NK-92 treated with Interleukin-12 subunit alpha and Interleukin-12 subunit beta, amount 100 ng/mL, for 24 hours (cell line): ENCODE measurements around the gene ERBB2.
"Not testable (repeated sequence)": the region's sequence is repeated elsewhere in the genome, so short reads cannot be mapped to it uniquely, and the experiment has no call there.

Experiments
- DNase-seq: peaks from one replicate; lab custom pipeline; 2025; lab: John Stamatoyannopoulos, UW

The ERBB2 gene

DNA sequence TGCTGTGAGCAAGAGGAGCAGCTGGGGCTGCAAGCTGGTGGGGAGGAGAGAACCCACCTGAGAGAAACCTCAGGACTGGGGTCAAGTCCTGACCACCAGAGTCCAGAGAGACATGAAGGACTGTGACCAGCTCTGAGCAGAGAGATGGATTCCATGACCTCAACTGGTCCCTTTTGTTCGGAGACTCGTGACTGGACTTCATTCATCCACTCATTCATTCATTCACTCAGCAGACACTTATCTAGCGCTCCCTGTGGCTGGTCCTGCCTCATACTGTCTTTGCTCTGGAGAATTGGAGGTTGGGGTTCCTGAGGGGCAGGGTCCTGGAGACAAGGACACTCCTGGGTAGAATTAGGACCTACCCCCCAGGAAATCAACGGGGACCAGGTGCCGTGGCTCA, 4.0 kb downstream of the ERBB2 start:
- DNase-seq, result no peak

DNA sequence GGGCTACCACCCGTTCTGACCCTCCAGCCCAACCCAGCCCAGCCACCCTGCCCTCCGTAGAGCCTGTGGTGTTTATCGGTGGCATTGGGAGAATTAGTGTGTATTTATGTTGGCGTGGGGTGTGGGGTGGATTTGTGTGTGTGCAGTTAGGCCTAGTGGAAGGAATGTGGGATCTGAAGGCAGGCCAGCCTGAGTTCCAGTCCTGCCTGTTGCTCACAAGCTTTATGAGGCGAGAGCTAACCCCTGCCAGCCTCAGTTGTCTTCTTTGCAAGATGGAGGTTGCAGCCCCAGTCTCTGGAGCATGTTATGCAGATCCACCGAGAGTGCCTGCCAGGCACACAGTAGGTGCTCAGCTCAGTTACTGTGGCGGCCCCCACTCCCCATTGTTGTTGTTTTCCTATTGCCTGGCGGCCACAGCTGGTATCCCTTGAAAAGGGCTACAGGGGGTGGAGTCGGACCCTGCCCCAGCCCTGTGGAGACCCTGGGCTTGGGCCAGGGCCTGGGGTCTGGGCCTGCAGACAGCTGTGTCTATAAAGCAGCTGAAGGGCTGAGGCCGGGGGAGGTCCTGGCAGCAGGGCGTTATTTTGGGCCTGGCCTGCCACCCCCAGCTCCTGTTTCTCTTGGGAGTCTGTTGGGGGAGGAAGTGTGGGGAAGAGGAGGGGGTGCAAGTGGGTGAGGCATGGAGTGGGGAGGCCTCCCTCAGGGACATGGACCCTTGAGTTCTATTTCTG, 5.1 kb downstream of the ERBB2 start:
- no peak for DNase-seq

DNA sequence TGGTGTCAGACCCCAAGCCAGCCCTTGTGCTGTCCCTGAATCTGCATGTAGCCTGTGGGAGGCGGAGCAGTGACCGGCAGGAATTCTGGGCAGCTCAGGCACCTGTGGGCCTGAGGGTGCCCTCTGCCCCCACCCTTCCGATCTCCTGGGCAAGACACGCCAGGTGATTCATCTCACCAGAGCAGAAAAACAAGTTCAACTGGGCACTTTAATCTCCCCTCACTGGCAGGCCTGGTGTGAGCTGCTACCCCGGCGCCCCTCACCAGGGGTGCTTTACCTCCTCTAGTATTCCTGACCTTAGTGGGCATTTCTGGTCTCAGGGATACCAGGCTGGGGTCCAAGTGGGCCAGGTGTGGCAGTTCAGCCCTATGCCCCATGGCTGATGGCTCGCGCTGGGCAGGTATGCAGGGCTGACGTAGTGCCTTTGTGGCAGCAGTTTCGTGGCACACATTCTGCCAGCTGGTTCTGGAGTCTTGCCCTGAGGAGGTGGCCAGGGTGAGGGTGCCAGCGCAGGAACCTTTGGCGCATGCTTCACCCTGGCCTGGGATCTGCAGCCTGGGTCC, 6.0 kb downstream of the ERBB2 start:
- no peak for DNase-seq

DNA sequence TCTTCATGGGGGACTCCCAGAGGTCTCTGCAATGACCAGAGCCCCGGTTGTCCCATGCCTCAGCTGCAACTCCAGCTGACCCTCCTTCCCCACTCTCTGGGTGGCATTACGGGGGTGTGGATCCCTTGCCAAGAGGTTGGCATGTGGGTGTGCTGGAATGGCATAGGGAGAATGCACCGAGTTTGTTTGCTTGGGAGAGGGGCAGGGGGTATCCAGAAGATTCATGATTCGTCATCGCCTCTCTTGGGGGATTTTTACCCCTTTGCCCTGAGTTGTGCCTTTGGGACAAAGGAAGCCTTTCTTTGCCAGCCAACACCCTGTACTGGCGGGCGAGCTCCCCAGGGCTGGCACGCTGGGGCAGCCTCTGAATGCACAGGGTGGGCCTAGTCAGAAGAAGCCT, 6.5 kb downstream of the ERBB2 start:
- DNase-seq, result no peak

DNA sequence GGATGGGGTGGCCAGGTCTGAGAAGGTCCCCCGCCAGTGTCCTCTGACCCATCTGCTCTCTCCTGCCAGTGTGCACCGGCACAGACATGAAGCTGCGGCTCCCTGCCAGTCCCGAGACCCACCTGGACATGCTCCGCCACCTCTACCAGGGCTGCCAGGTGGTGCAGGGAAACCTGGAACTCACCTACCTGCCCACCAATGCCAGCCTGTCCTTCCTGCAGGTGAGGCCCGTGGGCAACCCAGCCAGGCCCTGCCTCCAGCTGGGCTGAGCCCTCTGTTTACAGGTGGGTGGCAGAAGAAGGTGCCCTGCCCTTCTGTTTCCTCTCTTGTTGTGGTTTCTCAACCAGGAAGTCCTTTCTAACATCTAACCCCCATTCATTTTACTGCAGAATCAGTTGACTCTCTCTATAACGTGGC, 7.1 kb downstream of the ERBB2 start:
- DNase-seq, result no peak

DNA sequence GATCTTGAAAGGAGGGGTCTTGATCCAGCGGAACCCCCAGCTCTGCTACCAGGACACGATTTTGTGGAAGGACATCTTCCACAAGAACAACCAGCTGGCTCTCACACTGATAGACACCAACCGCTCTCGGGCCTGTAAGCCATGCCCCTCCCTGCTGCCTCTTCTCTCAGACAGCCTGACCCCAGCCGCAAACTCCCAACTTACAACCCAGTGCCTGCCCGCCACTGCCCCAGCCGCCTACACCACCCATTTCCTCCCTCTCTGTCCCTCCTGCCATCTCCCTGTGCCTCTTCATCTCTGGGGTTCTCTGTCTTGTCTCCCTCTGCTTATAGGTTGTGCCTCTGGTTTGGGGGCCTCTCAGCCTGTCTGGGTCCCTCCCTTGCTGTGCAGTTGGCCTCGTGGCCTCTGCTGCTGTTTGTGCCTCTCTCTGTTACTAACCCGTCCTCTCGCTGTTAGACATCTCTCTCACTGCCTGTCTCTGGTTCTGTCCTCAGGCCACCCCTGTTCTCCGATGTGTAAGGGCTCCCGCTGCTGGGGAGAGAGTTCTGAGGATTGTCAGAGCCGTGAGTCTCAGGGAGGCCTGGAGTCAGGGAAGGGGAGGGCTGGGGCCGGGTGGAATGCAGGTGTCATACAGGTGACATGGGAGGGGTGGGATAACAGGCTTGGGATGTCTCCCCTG, 9.6 kb downstream of the ERBB2 start:
- DNase-seq, result no peak

DNA sequence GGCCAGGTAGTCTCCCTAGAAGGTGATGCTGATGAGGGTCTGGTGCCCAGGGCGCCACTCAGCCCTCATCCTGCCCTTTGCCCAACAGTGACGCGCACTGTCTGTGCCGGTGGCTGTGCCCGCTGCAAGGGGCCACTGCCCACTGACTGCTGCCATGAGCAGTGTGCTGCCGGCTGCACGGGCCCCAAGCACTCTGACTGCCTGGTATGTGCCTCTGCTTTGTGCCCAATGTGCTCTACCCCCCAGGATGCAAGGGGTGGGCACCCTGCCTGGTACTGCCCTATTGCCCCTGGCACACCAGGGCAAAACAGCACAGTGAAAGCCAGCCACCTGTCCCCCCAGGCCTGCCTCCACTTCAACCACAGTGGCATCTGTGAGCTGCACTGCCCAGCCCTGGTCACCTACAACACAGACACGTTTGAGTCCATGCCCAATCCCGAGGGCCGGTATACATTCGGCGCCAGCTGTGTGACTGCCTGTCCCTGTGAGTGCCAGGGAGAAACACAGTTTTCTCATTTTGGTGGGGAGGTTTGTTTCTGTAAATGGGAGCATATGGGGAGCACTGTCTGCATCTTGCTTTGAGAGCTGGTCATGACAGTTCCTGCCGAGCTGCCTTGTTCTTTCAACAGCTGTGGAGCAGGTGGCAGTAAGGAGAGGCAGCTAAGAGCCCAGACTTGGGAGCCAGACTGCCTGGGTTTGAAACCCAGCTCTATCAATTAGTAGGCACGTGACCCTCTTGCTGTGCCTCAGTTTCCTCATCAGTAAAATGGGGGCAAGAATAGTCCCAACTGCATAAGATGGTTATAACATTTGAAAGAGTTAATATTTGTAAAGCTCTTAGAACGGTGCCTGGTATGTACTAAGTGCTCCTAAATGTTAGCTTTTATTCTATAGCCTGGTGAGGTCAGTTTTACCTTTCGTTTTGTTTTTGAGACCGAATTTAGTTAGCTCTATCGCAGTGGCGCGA, 10.4 kb downstream of the ERBB2 start:
- no peak for DNase-seq

DNA sequence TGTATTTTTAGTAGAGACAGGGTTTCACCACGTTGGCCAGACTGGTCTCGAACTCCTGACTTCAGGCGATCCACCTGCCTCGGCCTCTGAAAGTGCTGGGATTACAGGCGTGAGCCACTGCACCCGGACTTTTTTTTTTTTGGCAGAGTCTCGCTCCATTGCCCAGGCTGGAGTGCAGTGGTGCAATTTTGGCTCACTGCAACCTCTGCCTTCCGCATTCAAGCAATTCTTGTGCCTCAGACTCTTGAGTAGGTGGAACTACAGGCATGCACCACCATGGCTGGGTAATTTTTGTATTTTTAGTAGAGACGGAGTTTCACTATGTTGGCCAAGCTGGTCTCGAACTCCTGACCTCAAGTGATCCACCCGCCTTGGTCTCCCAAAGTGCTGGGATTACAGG, 11.2 kb downstream of the ERBB2 start:
- not testable (repeated sequence) for DNase-seq

DNA sequence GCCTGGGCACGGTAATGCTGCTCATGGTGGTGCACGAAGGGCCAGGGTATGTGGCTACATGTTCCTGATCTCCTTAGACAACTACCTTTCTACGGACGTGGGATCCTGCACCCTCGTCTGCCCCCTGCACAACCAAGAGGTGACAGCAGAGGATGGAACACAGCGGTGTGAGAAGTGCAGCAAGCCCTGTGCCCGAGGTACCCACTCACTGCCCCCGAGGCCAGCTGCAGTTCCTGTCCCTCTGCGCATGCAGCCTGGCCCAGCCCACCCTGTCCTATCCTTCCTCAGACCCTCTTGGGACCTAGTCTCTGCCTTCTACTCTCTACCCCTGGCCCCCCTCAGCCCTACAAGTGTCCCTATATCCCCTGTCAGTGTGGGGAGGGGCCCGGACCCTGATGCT, 12.0 kb downstream of the ERBB2 start:
- no peak for DNase-seq

DNA sequence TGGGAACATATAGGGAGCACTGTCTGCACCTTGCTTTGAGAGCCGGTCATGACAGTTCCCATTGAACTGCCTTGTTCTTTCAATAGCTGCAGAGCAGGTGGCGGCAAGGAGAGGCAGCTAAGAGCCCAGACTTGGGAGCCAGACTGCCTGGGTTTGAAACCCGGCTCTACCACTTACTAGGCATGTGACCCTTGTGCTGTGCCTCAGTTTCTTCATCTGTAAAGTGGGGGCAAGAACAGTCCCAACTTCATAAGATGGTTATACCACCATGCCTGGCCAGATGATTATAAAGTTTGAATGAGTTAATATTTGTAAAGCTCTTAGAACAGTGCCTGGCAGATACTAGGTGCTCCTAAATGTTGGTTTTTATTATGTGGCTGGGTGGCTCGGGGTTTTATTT, 14.4 kb downstream of the ERBB2 start:
- DNase-seq, result no peak

DNA sequence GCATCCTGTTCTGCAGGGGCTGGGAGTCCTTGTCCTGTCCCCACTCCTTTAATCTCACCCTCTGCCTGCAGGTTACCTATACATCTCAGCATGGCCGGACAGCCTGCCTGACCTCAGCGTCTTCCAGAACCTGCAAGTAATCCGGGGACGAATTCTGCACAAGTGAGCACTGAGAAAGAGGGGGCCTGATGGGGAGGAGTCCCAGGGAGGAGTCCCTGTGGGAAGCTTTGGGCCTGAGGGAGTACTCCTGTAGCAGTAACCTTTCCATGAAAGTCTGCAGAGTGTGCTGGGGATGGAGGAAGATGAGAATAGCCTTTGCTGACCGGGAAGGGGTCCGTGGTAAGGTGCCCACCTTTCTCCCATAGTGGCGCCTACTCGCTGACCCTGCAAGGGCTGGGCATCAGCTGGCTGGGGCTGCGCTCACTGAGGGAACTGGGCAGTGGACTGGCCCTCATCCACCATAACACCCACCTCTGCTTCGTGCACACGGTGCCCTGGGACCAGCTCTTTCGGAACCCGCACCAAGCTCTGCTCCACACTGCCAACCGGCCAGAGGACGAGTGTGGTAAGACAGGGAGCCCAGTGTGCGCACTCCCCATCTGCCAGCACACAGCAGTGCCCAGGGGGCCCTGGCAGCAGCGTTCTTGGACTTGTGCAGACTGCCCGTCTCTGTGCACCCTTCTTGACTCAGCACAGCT, 15.7 kb downstream of the ERBB2 start:
- no peak for DNase-seq

DNA sequence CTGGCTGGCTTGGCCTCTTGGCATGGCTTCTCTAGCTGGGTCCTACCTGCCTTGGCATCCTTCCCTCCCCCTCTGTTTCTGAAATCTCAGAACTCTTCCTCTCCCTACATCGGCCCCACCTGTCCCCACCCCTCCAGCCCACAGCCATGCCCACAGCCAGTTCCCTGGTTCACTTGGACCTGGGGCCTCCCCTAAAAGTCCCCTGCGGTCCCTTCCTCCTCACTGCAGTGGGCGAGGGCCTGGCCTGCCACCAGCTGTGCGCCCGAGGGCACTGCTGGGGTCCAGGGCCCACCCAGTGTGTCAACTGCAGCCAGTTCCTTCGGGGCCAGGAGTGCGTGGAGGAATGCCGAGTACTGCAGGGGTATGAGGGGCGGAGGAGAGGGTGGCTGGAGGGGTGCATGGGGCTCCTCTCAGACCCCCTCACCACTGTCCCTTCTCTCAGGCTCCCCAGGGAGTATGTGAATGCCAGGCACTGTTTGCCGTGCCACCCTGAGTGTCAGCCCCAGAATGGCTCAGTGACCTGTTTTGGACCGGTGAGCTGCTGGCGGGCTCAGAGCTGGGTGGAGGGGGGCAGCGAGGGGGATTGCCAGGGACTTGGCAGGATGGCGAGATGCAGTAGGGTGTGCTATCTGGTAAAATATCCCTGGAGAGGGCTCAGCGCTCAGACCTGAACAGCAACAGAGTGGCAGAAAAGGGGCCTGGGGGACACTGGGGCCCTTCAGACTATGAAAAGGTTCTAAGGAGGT, 16.4 kb downstream of the ERBB2 start:
- DNase-seq, result no peak

DNA sequence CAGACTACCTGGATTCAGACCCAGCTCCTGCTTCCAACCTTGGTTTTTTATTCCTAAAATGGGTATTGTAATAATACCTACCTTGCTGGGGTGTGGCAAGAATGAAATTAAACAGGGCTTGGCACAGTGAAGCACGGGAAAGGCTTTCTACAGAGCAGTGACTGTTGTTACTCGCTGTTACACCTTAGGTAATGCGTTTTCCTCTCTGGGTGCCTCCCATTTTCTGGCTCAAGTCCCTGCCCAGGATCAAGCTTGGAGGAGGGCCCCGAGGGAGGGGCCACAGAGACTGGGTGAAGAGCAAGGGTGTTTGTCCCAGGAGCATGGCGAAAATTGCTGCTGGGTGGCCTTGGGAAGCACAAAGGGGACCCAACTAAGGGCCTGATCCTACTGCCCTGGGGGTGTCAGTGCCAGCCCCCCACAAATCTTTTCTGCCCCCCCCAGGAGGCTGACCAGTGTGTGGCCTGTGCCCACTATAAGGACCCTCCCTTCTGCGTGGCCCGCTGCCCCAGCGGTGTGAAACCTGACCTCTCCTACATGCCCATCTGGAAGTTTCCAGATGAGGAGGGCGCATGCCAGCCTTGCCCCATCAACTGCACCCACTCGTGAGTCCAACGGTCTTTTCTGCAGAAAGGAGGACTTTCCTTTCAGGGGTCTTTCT, 17.1 kb downstream of the ERBB2 start:
- DNase-seq, result no peak

DNA sequence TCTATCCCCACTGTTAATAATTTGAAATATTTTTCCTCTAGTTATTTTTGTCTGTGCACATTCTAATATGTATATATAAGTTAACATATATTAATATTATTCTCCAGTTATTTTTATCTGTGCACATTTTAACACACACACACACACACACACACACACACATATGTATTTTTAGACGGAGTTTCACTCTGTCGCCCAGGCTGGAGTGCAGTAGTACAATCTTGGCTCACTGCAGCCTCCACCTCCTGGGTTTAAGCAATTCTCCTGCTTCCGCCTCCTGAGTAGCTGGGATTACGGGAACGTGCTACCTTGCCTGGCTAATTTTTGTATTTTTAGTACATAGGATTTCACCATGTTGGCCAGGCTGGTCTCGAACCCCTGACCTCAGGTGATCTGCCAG, 17.8 kb downstream of the ERBB2 start:
- no peak for DNase-seq

DNA sequence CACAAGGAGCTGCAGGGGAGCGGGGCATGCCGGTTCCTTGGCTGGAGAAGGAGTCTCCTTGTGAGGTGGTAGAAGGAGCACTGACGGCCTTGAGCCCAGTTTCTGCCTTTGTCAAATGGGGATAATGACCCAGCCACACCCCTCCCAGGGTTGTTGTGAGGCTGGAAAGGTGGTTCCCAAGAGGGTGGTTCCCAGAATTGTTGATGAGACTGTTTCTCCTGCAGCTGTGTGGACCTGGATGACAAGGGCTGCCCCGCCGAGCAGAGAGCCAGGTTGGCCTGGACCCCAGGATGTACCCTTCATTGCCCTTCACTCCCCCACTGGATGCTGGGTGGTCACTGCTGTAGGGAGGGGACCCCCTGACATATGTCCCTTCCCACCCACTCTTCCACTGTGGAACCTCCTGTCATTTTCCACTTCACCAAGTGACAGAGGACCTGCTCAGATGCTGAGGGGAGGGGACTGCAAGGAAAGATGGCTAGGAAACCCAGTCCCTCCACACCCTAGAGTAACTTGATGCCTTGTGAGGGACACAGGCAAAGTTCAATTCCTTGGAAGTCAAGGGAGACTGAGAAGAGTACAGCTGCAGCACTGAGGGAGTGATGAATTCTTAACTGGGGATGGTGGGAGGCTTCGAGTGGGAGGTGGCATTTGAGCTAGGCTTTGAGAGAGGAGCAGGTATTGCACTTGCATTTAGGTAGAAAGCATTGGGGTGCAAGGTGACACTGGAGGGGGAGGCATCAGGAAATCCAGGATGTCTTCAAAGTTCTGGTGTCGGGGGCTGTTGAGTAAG, 19.9 kb downstream of the ERBB2 start:
- DNase-seq, result no peak

DNA sequence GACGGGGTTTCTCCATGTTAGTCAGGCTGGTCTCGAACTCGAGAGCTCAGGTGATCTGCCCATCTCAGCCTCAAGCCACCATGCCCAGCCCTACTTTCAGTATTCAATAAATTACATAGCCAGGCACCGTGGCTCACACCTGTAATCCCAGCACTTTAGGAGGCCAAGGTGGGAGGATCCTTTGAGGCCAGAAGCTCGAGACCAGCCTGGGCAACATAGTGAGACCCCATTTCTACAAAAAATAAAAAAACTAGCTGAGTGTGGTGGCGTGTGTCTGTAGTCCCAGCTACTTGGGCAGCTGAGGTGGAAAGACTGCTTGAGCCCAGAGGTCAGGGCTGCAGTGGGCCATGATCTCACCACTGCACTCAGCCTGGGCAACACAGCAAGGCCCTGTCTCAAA, 22.2 kb downstream of the ERBB2 start:
- no peak for DNase-seq

DNA sequence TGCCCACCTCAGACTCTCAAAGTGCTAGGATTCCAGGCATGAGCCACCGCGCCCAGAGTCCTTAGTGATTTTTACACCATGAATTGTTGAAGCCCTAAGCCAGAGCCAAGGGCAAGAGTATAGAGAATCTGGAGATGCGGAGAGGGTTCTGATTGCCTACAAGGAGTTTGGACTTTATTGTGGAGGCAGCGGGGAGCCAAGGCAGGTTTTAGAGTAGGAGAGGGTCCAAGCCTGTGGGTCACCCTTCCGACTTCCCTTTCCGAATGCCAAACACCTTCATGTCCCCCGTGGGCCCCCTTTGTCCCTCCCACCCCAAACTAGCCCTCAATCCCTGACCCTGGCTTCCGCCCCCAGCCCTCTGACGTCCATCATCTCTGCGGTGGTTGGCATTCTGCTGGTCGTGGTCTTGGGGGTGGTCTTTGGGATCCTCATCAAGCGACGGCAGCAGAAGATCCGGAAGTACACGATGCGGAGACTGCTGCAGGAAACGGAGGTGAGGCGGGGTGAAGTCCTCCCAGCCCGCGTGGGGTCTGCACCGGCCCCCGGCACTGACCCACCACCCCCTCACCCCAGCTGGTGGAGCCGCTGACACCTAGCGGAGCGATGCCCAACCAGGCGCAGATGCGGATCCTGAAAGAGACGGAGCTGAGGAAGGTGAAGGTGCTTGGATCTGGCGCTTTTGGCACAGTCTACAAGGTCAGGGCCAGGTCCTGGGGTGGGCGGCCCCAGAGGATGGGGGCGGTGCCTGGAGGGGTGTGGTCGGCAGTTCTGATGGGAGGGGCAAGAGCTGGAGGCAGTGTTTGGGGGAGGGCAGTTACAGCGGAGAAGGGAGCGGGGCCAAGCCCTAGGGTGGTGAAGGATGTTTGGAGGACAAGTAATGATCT, 23.3 kb downstream of the ERBB2 start:
- no peak for DNase-seq

DNA sequence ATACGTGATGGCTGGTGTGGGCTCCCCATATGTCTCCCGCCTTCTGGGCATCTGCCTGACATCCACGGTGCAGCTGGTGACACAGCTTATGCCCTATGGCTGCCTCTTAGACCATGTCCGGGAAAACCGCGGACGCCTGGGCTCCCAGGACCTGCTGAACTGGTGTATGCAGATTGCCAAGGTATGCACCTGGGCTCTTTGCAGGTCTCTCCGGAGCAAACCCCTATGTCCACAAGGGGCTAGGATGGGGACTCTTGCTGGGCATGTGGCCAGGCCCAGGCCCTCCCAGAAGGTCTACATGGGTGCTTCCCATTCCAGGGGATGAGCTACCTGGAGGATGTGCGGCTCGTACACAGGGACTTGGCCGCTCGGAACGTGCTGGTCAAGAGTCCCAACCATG, 24.9 kb downstream of the ERBB2 start:
- DNase-seq, result no peak

DNA sequence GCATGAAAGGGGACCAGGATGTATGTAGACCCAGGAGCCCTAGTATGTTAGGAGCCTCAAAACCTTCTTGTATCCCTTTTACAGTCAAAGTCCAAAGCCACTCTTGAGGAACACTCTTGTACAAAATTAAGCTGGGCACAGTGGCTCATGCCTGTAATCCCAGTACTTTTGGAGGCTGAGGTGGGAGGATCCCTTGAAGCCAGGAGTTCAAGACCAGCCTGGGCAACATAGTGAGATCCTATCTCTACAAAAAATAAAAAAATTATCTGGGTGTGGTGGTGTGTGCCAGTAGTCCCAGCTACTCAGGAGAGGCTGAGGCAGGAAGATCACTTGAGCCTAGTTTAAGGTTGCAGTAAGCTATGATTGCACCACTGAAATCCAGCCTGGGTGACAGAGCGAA, 26.1 kb downstream of the ERBB2 start:
- DNase-seq, result not testable (repeated sequence)
